GM19468 (cell line): Measurements from ENCODE around the gene LYPD5.
"Not testable (repeated sequence)": the region's sequence is repeated elsewhere in the genome, so short reads cannot be mapped to it uniquely, and the experiment has no call there.

Source experiments
- ATAC-seq: cut with Tn5 transposase; IDR thresholded peaks from one replicate; pipeline ENCODE4 v1.9.1; 2021; ENCODE audit warnings: mild to moderate bottlenecking, moderate library complexity, moderate number of reproducible peaks; ENCODE audit not compliant: unreplicated experiment; ENCODE audit errors: extremely low read depth

The LYPD5 gene

GRCh38 chr19:43802216-43802951 is at the start of gene LYPD5:
Gene LYPD5 (minus strand): TSS chr19:43802447. CDS start chr19:43802380, 67 bp downstream.
- no peak for ATAC-seq

- no peak for ATAC-seq
These were observed 46.6 kb upstream of the LYPD5 start for GRCh38 chr19:43848821-43849220.

- ATAC-seq, result no peak
These were observed 45.6 kb upstream of the LYPD5 start for GRCh38 chr19:43847884-43848283.

GRCh38 chr19:43847246-43847645 is 45.0 kb upstream of the LYPD5 start:
- ATAC-seq, result no peak

- no peak for ATAC-seq
These were observed 39.8 kb upstream of the LYPD5 start for GRCh38 chr19:43842007-43842406.

- no peak for ATAC-seq
These were observed 36.9 kb upstream of the LYPD5 start for GRCh38 chr19:43839139-43839538.

GRCh38 chr19:43826787-43827754 is 24.8 kb upstream of the LYPD5 start, which contains the start of gene ZNF283:
Gene ZNF283 (plus strand): TSS chr19:43827321. CDS start chr19:43833505, 6,184 bp downstream.
- no peak for ATAC-seq

- not testable (repeated sequence) for ATAC-seq
These were observed 22.3 kb upstream of the LYPD5 start for GRCh38 chr19:43824572-43824971.

GRCh38 chr19:43823856-43824255 is 21.6 kb upstream of the LYPD5 start:
- not testable (repeated sequence) for ATAC-seq

GRCh38 chr19:43820884-43821215 is 18.6 kb upstream of the LYPD5 start:
- ATAC-seq, result no peak

GRCh38 chr19:43820098-43820883 is 18.0 kb upstream of the LYPD5 start:
- no peak for ATAC-seq

- ATAC-seq, result no peak
These were observed 16.3 kb upstream of the LYPD5 start for GRCh38 chr19:43818500-43818899.

GRCh38 chr19:43817454-43817853 is 15.2 kb upstream of the LYPD5 start:
- ATAC-seq, result not testable (repeated sequence)

GRCh38 chr19:43814663-43815352 is 12.6 kb upstream of the LYPD5 start:
- ATAC-seq, result no peak

- ATAC-seq, result no peak
These were observed 10.4 kb upstream of the LYPD5 start for GRCh38 chr19:43812688-43813087.

- ATAC-seq, result no peak
These were observed 10.0 kb upstream of the LYPD5 start for GRCh38 chr19:43812259-43812658.

GRCh38 chr19:43811837-43812236 is 9.6 kb upstream of the LYPD5 start:
- ATAC-seq, result no peak

- no peak for ATAC-seq
These were observed 7.8 kb upstream of the LYPD5 start for GRCh38 chr19:43809762-43810696.

- no peak for ATAC-seq
These were observed 5.4 kb upstream of the LYPD5 start for GRCh38 chr19:43807651-43808050.
